HEK293 (cell line): ENCODE results near the gene LARGE1.

Experiments
- TCF7L2 ChIP-seq: IDR thresholded peaks from 2 replicates; pipeline ENCODE4 v1.6.1; 2011; ENCODE audit warnings: low read depth, mild to moderate bottlenecking, inconsistent platforms, low read length, moderate library complexity, borderline replicate concordance
- YY1 ChIP-seq: fragments of 450-650 bp; formaldehyde crosslinking; IDR thresholded peaks from 2 replicates; pipeline ENCODE4 v1.5.1; 2018; ENCODE audit warnings: missing biosample characterization, missing genetic modification characterization
- ZNF785 ChIP-seq: fragments of 450-650 bp; formaldehyde crosslinking; IDR thresholded peaks from 2 replicates; pipeline ENCODE4 v1.5.1; 2016; ENCODE audit warnings: missing biosample characterization, missing genetic modification characterization
- TF ChIP-seq, protein P1 (sequence below): fragments of 450-650 bp; formaldehyde crosslinking; IDR thresholded peaks from 2 replicates; pipeline ENCODE4 v1.5.1; 2016; ENCODE audit warnings: missing biosample characterization, missing genetic modification characterization
- TF ChIP-seq, protein P2 (sequence below): fragments of 450-650 bp; formaldehyde crosslinking; IDR thresholded peaks from 2 replicates; pipeline ENCODE4 v1.5.1; 2016; ENCODE audit warnings: missing biosample characterization, missing genetic modification characterization
- TF ChIP-seq, protein P3 (sequence below): fragments of 450-650 bp; formaldehyde crosslinking; IDR thresholded peaks from 2 replicates; pipeline ENCODE4 v1.5.1; 2017; ENCODE audit warnings: missing biosample characterization, missing genetic modification characterization

DNA sequence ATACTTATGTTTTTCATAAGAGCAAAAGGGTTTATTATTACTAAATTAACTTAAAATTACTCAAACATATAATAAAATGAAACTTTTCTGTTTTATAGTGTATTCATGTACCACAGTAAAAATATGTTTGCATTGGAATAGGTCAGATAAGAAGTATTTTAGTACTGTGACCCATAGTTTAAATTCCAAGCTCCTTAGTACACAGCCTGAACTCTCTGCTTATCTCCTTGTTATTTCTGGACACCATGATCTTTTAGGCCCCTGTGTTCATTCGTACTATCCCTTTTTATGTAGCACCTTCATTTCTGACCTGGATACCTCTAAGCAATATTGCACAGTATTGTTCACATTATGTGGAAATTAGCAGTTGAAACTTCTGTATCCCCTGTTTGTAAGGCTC is 565.3 kb downstream of the LARGE1 start:
- TF ChIP-seq YY1 (tag by site-specific recombination) = no peak
- TF ChIP-seq TCF7L2 = no peak
- no peak for TF ChIP-seq ZNF785
- TF ChIP-seq, protein P1, sequence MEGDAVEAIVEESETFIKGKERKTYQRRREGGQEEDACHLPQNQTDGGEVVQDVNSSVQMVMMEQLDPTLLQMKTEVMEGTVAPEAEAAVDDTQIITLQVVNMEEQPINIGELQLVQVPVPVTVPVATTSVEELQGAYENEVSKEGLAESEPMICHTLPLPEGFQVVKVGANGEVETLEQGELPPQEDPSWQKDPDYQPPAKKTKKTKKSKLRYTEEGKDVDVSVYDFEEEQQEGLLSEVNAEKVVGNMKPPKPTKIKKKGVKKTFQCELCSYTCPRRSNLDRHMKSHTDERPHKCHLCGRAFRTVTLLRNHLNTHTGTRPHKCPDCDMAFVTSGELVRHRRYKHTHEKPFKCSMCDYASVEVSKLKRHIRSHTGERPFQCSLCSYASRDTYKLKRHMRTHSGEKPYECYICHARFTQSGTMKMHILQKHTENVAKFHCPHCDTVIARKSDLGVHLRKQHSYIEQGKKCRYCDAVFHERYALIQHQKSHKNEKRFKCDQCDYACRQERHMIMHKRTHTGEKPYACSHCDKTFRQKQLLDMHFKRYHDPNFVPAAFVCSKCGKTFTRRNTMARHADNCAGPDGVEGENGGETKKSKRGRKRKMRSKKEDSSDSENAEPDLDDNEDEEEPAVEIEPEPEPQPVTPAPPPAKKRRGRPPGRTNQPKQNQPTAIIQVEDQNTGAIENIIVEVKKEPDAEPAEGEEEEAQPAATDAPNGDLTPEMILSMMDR (tag by site-specific recombination) = no peak
- TF ChIP-seq, protein P2, sequence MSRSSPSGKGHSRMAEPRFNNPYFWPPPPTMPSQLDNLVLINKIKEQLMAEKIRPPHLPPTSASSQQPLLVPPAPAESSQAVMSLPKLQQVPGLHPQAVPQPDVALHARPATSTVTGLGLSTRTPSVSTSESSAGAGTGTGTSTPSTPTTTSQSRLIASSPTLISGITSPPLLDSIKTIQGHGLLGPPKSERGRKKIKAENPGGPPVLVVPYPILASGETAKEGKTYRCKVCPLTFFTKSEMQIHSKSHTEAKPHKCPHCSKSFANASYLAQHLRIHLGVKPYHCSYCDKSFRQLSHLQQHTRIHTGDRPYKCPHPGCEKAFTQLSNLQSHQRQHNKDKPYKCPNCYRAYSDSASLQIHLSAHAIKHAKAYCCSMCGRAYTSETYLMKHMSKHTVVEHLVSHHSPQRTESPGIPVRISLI = no peak
- TF ChIP-seq, protein P3, sequence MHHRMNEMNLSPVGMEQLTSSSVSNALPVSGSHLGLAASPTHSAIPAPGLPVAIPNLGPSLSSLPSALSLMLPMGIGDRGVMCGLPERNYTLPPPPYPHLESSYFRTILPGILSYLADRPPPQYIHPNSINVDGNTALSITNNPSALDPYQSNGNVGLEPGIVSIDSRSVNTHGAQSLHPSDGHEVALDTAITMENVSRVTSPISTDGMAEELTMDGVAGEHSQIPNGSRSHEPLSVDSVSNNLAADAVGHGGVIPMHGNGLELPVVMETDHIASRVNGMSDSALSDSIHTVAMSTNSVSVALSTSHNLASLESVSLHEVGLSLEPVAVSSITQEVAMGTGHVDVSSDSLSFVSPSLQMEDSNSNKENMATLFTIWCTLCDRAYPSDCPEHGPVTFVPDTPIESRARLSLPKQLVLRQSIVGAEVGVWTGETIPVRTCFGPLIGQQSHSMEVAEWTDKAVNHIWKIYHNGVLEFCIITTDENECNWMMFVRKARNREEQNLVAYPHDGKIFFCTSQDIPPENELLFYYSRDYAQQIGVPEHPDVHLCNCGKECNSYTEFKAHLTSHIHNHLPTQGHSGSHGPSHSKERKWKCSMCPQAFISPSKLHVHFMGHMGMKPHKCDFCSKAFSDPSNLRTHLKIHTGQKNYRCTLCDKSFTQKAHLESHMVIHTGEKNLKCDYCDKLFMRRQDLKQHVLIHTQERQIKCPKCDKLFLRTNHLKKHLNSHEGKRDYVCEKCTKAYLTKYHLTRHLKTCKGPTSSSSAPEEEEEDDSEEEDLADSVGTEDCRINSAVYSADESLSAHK (tag by site-specific recombination) = no peak
